GM19395 (cell line): ENCODE results near the gene MMP10.

Source experiments
- ATAC-seq: cut with Tn5 transposase; IDR thresholded peaks from one replicate; pipeline ENCODE4 v1.9.1; 2021; ENCODE audit warnings: mild to moderate bottlenecking, moderate library complexity; ENCODE audit not compliant: unreplicated experiment

Gene MMP10

GRCh38 chr11:102780491-102780918, at the start of gene MMP10:
Gene MMP10, minus strand, starts transcription at chr11:102780628. Its CDS starts 37 bp downstream, at chr11:102780591.
- no peak for ATAC-seq

- ATAC-seq = no peak
These were observed 49.0 kb upstream of the MMP10 start for GRCh38 chr11:102829316-102830000.

GRCh38 chr11:102824556-102824955, 44.1 kb upstream of the MMP10 start:
- no peak for ATAC-seq

- ATAC-seq = no peak
These were observed 39.1 kb upstream of the MMP10 start for GRCh38 chr11:102819491-102819890.

GRCh38 chr11:102813484-102813883, 33.1 kb upstream of the MMP10 start:
- no peak for ATAC-seq

- no peak for ATAC-seq
These were observed 31.8 kb upstream of the MMP10 start for GRCh38 chr11:102812188-102812587.

- no peak for ATAC-seq
These were observed 30.7 kb upstream of the MMP10 start for GRCh38 chr11:102810950-102811660.

- ATAC-seq = no peak
These were observed 29.5 kb upstream of the MMP10 start for GRCh38 chr11:102809971-102810370.

- ATAC-seq = no peak
These were observed 27.5 kb upstream of the MMP10 start for GRCh38 chr11:102807921-102808320.

GRCh38 chr11:102806296-102806695, 25.9 kb upstream of the MMP10 start:
- no peak for ATAC-seq

- ATAC-seq = no peak
These were observed 21.9 kb upstream of the MMP10 start for GRCh38 chr11:102802341-102802740.

GRCh38 chr11:102800767-102801166, 20.3 kb upstream of the MMP10 start:
- ATAC-seq = no peak

GRCh38 chr11:102799681-102800340, 19.4 kb upstream of the MMP10 start:
- ATAC-seq = no peak

- no peak for ATAC-seq
These were observed 17.8 kb upstream of the MMP10 start, which contains the start of gene MMP1 for GRCh38 chr11:102798012-102798746. Gene MMP1, minus strand, starts transcription at chr11:102798160. Its CDS starts 68 bp downstream, at chr11:102798092.

- ATAC-seq = peak; percentile 95
These were observed 14.0 kb upstream of the MMP10 start for GRCh38 chr11:102794382-102794781.

- ATAC-seq = peak; percentile 13
These were observed 13.4 kb upstream of the MMP10 start for GRCh38 chr11:102793677-102794290.

- ATAC-seq = no peak
These were observed 12.2 kb upstream of the MMP10 start for GRCh38 chr11:102792604-102793003.

- no peak for ATAC-seq
These were observed 11.0 kb upstream of the MMP10 start for GRCh38 chr11:102791271-102792036.

GRCh38 chr11:102788334-102788995, 8.0 kb upstream of the MMP10 start:
- no peak for ATAC-seq
